HG02938 (cell line): ENCODE data around the gene LEKR1.
"Not testable (repeated sequence)": the region's sequence is repeated elsewhere in the genome, so short reads cannot be mapped to it uniquely, and the experiment has no call there.

Experiments
- ATAC-seq: cut with Tn5 transposase; IDR thresholded peaks from one replicate; pipeline ENCODE4 v1.9.1; 2021; ENCODE audit warnings: mild to moderate bottlenecking, moderate library complexity; ENCODE audit not compliant: unreplicated experiment

LEKR1 gene

DNA sequence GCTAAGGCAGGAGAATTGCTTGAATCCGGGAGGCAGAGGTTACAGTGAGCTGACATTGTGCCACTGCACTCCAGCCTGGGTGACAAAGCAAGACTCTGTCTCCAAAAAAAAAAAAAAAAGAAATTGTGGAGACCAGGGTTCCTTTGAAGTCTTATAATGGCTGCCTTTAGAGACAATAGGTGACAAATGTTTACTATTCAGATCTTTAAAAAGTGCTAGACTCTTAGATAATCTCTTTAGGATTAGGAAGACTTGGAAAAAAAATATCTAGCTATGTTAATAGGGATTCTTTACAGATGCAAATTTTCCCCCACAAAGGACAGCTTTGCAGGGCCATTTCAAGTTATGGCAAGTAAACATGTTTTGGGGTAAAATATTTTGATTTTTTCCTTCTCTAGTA is 71.7 kb downstream of the LEKR1 start:
- not testable (repeated sequence) for ATAC-seq

DNA sequence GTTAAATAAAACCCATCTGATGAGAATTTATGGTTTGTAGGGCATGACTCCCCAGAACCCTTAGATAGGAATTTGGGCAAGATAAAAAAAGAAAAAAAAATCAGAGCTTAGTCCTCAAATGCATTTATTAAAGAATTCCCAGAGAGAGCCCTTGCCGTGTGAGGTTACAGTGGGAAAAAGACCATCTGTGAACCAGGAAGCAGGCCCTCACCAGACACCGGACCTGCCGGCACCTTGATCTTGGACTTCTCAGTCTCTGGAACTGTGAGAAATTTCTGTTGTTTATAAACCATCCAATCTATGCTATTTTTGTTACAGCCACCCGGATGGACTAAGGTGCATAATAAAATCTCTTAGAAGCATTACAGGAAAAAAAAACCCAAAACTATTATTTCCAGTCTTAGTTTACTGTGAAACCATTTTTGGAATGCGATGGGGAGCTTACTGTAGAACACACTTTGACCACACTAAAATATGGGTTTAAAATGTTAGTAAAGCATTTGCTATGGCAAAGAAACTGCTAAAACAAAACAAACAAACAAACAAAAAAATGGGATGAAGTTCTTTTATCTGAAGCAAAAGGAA is 72.2 kb downstream of the LEKR1 start:
- ATAC-seq = no peak

GRCh38 chr3:156899951-156900350 is 73.8 kb downstream of the LEKR1 start:
- no peak for ATAC-seq

DNA sequence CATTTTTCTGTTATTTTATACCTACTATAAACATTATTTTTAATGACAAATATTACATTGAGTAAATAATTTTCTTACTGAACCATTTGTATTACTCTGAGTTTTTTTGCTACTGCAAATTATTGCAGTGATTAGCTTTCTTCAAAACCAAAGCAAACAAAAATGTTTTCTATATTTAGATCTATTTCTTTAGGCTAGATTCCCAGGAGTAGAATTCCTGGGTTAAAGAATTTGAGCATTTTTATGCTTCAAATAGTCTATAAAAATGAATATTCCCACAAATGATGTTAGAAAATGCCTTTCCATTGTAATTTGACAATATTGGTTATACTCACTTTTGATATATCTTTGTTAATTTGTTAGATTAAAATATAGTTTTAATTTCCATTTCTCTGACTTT is 76.8 kb downstream of the LEKR1 start:
- no peak for ATAC-seq

DNA sequence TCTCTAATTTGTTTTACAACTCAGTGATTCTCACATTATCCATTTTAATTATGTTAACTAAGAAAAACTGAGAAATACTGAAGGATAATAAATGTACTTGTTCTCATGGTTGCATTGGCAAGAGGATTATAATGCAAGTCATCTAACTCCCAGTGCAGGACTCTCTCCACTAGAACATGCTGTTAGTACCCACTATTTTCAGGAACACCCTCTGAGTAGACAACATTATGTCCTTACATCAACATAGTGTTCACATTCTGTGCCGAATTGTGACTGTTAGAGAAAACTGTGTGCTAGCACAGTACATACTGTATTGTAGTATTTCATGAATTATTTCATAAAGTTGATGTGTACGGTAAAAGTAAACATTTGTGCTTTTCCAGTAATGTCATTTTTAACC is 80.1 kb downstream of the LEKR1 start:
- no peak for ATAC-seq

GRCh38 chr3:156908398-156908797 is 82.2 kb downstream of the LEKR1 start:
- no peak for ATAC-seq

GRCh38 chr3:156910022-156910421 is 83.9 kb downstream of the LEKR1 start:
- no peak for ATAC-seq

- ATAC-seq = not testable (repeated sequence)
These were observed 84.7 kb downstream of the LEKR1 start for GRCh38 chr3:156910831-156911230.

- ATAC-seq = not testable (repeated sequence)
These were observed 88.1 kb downstream of the LEKR1 start for GRCh38 chr3:156914300-156914699.

- ATAC-seq = no peak
These were observed 89.2 kb downstream of the LEKR1 start for GRCh38 chr3:156915372-156915771.

DNA sequence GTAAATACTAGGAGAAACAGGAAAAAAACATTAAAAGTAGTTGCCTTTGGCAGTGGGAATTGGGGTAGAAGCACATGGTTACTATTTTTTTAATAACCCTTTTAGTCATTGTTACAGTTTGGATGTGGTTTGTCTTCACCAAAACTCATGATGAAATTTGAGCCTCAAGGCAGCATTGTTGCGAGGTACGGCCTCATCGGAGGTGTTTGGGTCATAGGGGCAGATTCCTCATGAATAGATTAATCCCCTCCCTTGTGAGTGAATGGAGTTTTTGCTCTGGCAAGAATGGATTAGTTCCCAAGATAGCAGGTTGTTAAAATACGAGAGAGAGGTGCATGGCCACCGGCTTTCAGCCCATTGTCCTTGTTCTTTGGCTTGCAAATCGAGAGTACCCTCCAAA is 92.6 kb downstream of the LEKR1 start:
- ATAC-seq = no peak

GRCh38 chr3:156919818-156920217 is 93.7 kb downstream of the LEKR1 start:
- ATAC-seq = no peak

- no peak for ATAC-seq
These were observed 94.2 kb downstream of the LEKR1 start for GRCh38 chr3:156920399-156920798.

DNA sequence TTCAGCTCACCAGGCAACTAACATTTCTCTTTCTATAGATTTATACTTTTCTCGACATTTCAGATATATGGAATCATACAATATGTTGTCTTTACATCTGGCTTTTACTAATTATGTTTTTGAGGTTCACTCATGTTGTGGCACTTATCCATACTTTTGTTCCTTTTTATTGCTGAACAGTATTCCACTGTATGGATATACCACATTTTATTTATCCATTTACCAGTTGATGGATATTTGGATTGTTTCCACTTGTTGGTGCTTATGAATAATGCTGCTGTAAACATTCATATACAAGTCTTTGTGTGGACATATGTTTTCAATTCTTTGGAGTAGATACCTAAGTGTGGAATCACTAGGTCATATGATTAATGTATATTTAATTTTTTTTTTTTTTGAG is 97.2 kb downstream of the LEKR1 start:
- ATAC-seq = no peak

DNA sequence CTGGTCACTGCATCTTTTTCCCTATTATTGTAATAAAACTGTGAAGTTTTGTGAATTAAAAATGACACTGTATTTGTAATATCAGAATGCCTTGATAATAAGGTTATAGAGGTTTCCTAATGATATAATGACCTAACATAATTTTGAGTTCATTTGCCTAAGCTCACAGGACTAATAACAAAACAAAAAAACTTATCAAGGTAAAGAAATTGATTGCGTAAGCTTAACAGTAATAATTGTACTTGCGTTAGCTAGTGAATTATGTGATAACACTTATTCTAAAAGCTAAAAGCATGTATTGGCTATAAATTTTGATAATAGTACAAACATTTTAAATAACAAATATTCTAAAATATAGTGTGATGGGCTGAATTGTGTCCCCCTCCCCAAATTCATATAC is 112.6 kb downstream of the LEKR1 start:
- no peak for ATAC-seq

GRCh38 chr3:156939315-156939714 is 113.2 kb downstream of the LEKR1 start:
- ATAC-seq = no peak

- no peak for ATAC-seq
These were observed 115.2 kb downstream of the LEKR1 start for GRCh38 chr3:156941311-156941710.

DNA sequence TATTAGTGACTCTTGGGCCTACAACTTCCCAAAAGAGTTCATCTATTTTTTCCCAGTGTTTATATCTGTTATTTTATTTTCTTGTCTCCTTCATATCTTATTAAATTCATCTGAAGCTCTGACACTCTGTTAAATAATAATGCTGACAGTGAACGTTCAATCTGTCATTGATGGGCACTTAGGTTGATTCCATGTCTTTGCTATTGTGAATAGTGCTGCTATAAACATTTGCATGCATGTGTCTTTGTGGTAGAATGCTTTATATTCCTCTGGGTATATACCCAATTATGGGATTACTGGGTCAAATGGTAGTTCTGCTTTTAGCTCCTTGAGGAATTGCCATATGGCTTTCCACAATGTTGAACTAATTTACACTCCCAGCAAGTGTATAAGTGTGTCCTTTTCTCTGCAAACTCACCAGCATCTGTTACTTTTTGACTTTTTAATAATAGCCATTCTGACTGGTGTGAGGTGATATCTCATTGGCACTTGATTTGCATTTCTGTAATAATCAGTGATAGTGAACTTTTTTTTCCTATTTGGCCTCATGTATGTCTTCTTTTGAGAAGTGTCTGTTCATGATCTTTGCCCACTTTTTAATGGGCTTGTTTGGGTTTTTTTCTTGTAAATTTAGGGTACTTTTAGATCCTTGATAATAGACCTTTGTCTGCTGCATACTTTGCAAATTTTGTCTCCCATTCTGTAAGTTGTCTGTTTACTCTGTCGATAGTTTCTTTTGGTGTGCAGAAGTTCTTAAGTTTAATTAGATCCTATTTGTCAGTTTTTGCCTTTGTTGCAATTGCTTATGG is 122.5 kb downstream of the LEKR1 start:
- ATAC-seq = no peak

GRCh38 chr3:156952011-156952410 is 125.9 kb downstream of the LEKR1 start:
- ATAC-seq = no peak

DNA sequence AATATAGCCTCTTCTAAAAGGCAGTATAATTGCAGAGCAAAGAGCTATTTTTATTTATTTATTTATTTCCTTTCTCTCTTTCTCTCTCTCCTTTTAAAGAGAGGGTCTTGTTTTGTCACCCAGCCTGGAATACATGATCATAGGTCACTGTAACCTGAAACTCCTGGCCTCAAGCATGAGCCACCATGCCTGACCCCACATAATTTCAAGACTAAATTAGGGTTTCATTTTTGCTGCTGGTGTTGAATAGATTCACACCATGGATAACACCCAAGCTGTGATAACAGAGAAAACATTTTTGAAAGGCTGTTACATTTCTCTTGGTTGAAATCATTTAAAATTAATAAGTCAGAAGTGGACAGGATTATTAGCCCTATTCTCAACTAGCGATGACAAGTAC is 131.6 kb downstream of the LEKR1 start:
- no peak for ATAC-seq

- ATAC-seq = no peak
These were observed 136.9 kb downstream of the LEKR1 start for GRCh38 chr3:156963096-156963495.

DNA sequence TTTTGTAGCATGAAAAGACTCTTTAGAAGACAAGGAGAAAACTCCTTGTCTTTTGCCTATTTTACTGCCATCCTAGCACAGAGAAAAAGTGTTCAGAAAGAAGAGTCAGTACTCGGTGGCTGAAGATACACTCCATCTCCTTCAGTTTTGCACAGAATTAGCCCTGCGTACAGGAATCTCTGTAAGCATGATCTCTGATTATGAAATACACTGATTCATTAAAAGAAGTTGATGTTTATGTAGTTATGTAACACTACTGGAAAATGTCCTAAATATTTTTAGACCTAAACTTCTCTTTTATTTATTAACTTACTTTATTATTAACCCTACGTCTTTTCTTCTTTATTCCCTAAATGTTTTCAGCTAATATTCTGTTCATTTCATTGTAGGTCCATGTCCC is 138.4 kb downstream of the LEKR1 start:
- ATAC-seq = no peak

- ATAC-seq = not testable (repeated sequence)
These were observed 140.2 kb downstream of the LEKR1 start for GRCh38 chr3:156966349-156966748.
